Peyer's patch (tissue), 4 donors: ENCODE results near the gene SEH1L. TPM values are rescaled to one million over a fixed set of nuclear protein-coding genes. Genes with fewer than 3 reads are reported as not detected.

ENCODE experiments used
- DNase-seq, 3 donors: peaks; one replicate each; pipeline ENCODE4 v3.0.0-alpha.2; 2017 to 2019
- H3K27ac ChIP-seq, 4 donors: fragments of 200-600 bp; sonication (generic); one replicate each; pipeline ENCODE4 v1.5.1; 2016 to 2019
- H3K27me3 ChIP-seq, 2 donors: fragments of 200-600 bp; sonication (generic); one replicate each; pipeline ENCODE4 v1.5.1; 2019
- H3K36me3 ChIP-seq, 3 donors: fragments of 200-600 bp; sonication (generic); one replicate each; pipeline ENCODE4 v1.5.1; 2016 to 2019
- H3K4me1 ChIP-seq, 4 donors: fragments of 200-600 bp; sonication (generic); one replicate each; pipeline ENCODE4 v1.5.1; 2016 to 2019
- H3K4me3 ChIP-seq, 4 donors: fragments of 200-600 bp; sonication (generic); 1 replicate in 3 of 4; 2 replicates in 1 of 4; pipeline ENCODE4 v1.5.1; 2016 to 2019; ENCODE audit warnings: mild to moderate bottlenecking in 1 of 4
- H3K9me3 ChIP-seq, 4 donors: fragments of 200-600 bp; sonication (generic); one replicate each; pipeline ENCODE4 v1.5.1; 2016 to 2019; ENCODE audit warnings: mild to moderate bottlenecking in 1 of 4
- POLR2A ChIP-seq, 2 donors: fragments of 450-650 bp; IDR thresholded peaks; one replicate each; pipeline ENCODE4 v1.5.1; 2017; ENCODE audit warnings: antibody characterized with exemption in 2 of 2, mild to moderate bottlenecking in 2 of 2, moderate library complexity in 2 of 2
- total RNA-seq, 4 donors: library from RNA; depleted of rRNA; stranded (reverse); fragments of >200 nt; gene quantifications; one replicate each; pipeline ENCODE4 v1.1.0, GENCODE V29; 2016
- TF ChIP-seq, protein P1 (sequence below), 6 experiments: fragments of 450-650 bp in 4 of 6; fragments of 200-600 bp in 2 of 6; sonication (generic) in 1 of 6; IDR thresholded peaks; one replicate each; pipeline ENCODE4 v1.5.1; 2017 to 2019; ENCODE audit warnings: antibody characterized with exemption in 6 of 6, mild to moderate bottlenecking in 3 of 6, moderate library complexity in 1 of 6

SEH1L gene
- total RNA-seq, 4 donors from 2014 or later, result 18.6 to 38.0 (median 25.3) TPM

DNA sequence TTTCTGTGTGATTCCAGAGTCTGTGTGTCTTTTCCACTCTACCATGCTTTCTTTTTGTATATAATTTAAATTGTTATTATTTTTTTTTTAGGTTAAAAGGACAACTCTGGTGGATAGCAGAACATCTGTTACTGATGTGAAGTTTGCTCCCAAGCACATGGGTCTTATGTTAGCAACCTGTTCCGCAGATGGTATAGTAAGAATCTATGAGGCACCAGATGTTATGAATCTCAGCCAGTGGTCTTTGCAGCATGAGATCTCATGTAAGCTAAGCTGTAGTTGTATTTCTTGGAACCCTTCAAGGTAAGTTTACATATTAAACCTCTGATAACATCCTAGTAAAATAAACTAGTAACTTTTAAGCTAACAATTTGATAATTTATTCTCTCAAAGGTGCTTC lies 15.3 kb downstream of the SEH1L start:
- H3K27me3 ChIP-seq, result no peaks in the 10 kb centered on the region
- H3K9me3 ChIP-seq, result no peaks in the 10 kb centered on the region
- DNase-seq, result no peak
- H3K4me3 ChIP-seq, result no peak overlapping the region
- peaks cover 0 to 45% (median 0%) of the 10 kb centered on the region in 3 donors for H3K36me3 ChIP-seq
- no peak for TF ChIP-seq POLR2A (IDR thresholded peaks at IDR 0.05)
- TF ChIP-seq, protein P1, sequence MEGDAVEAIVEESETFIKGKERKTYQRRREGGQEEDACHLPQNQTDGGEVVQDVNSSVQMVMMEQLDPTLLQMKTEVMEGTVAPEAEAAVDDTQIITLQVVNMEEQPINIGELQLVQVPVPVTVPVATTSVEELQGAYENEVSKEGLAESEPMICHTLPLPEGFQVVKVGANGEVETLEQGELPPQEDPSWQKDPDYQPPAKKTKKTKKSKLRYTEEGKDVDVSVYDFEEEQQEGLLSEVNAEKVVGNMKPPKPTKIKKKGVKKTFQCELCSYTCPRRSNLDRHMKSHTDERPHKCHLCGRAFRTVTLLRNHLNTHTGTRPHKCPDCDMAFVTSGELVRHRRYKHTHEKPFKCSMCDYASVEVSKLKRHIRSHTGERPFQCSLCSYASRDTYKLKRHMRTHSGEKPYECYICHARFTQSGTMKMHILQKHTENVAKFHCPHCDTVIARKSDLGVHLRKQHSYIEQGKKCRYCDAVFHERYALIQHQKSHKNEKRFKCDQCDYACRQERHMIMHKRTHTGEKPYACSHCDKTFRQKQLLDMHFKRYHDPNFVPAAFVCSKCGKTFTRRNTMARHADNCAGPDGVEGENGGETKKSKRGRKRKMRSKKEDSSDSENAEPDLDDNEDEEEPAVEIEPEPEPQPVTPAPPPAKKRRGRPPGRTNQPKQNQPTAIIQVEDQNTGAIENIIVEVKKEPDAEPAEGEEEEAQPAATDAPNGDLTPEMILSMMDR (IDR thresholded peaks at IDR 0.05), result no peak
- H3K27ac ChIP-seq, result no peak overlapping the region
- H3K4me1 ChIP-seq, result peaks cover 0 to 7% (median 0%) of the 10 kb centered on the region in 4 donors

DNA sequence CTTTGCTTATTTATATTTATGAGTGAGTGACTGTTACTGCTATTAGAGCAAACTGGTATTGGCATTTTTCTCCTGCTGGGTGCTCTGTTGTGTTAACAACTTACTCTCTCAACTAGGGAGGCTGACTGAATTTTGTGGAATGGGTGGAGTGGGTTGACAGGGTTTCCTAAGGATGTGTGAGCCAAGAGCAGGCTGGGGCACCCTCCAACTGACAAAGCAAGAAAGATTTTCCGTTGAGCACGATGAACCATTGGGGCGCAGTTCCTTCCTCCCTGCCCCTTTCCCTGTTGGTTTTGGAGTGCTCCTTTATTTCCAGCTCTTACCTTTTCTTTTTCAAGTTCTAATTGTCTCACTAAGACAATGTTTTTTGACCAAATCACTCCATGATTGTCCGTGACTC lies 20.3 kb downstream of the SEH1L start:
- H3K36me3 ChIP-seq, result peaks cover 0 to 52% (median 0%) of the 10 kb centered on the region in 3 donors

DNA sequence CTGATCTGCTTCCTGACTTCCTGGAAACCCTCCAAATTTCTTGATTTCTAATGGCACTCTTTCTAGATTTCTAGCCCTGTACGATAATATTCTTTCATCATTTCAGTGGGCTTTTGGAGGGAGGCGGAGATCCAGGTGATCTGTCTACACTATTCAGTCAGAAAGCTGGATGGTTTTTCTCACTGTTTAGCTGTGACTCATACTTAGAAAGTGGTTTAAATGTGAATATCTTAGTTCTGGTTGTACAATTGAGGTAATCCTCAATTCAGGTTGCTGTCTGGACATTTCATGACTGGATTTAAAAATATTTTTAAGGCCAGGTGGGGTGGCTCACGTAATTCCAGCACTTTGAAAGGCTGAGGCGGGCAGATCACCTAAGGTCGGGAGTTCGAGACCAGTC lies 20.8 kb downstream of the SEH1L start:
- Histone ChIP-seq H3K27me3 (no peaks in the 10 kb centered on the region), H3K36me3 (peaks cover 0 to 47% (median 0%) of the 10 kb centered on the region in 3 donors), H3K27ac (no peak overlapping the region), H3K4me1 (no peaks in the 10 kb centered on the region), H3K4me3 (no peak overlapping the region), H3K9me3 (no peaks in the 10 kb centered on the region)
- TF ChIP-seq, protein P1 (IDR thresholded peaks at IDR 0.05), result no peak
- TF ChIP-seq POLR2A (IDR thresholded peaks at IDR 0.05), result no peak
- no peak for DNase-seq

More for the DNA sequence above, 20.3 kb downstream of the SEH1L start:
- Histone ChIP-seq H3K27me3 (no peaks in the 10 kb centered on the region), H3K4me1 (no peaks in the 10 kb centered on the region), H3K9me3 (no peaks in the 10 kb centered on the region), H3K4me3 (no peak overlapping the region), H3K27ac (no peak overlapping the region)
- TF ChIP-seq POLR2A (IDR thresholded peaks at IDR 0.05), result no peak
- TF ChIP-seq, protein P1 (IDR thresholded peaks at IDR 0.05), result no peak
- DNase-seq, result no peak

DNA sequence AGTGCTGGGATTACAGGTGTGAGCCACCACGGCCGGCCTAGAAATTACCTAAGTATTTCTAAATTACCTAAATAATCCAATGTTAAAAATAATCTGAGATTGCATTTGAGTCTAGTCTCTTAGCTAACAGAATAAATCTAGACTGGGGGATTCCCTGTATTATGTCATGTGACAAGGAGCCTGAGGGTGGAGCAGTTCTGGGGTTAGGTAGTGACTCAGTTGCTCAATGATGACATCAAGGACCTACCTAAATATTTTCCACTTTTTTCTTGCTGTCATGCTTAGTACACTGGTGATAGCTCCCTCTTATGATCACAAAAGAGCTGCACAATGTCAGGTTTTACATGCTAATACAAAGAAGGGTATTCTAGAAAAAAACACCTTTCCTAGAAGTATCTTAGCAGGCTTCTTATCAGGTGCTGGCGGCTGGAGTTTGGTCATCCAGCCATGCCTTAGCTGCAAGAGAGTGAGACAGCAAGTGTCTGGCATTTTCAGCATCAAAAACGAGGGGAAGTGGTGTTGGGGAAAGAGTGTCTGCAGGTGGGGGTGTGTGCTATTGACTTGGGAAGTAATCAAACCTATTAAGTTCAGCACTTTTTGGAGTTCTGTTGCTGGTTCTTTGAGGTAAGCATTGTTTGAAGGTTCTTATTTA lies 25.9 kb downstream of the SEH1L start:
- Histone ChIP-seq H3K27me3 (no peaks in the 10 kb centered on the region), H3K36me3 (peaks cover 0 to 52% (median 0%) of the 10 kb centered on the region in 3 donors), H3K4me1 (no peaks in the 10 kb centered on the region), H3K4me3 (no peak overlapping the region), H3K9me3 (no peaks in the 10 kb centered on the region), H3K27ac (no peak overlapping the region)
- no peak for DNase-seq
- TF ChIP-seq, protein P1 (IDR thresholded peaks at IDR 0.05), result no peak
- TF ChIP-seq POLR2A (IDR thresholded peaks at IDR 0.05), result no peak

DNA sequence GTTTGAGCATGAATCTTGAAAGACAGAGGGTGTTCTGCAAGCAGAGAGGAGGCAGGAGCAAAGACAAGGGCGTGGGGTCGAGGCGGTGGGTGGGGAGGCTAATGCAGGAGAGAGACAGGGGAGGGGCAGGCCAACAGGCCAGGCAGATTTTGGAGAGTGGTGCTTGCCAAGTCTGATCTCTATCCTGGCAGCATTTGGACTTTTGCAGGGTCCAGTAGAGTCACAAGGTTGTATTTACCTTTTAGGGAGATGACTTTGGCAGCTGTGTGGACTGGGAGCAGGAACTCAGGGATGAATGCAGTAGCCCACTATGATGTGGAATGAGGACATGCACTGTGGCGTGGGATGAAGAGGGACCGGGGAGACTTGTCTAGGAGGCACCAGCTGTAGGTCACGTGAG lies 27.7 kb downstream of the SEH1L start:
- Histone ChIP-seq H3K36me3 (peaks cover 0 to 52% (median 0%) of the 10 kb centered on the region in 3 donors), H3K4me3 (no peak overlapping the region), H3K27ac (no peak overlapping the region), H3K27me3 (no peaks in the 10 kb centered on the region), H3K4me1 (no peaks in the 10 kb centered on the region), H3K9me3 (no peaks in the 10 kb centered on the region)
- no peak for DNase-seq
- TF ChIP-seq, protein P1 (IDR thresholded peaks at IDR 0.05), result no peak
- TF ChIP-seq POLR2A (IDR thresholded peaks at IDR 0.05), result no peak
